Hematopoietic multipotent progenitor cell treated with erythropoietin and hydrocortisone succinate and interleukin-3 and kit ligand, for 8 days (in vitro differentiated cells): ENCODE results near the gene GRIN2A.
"Not testable (repeated sequence)": the region's sequence is repeated elsewhere in the genome, so short reads cannot be mapped to it uniquely, and the experiment has no call there.

Experiments used
- DNase-seq: peaks from one replicate; pipeline ENCODE4 v3.0.0-alpha.2; 2015

Gene GRIN2A

GRCh38 chr16:9908613-9909012 is 273.6 kb downstream of the GRIN2A start:
- DNase-seq, result no peak

- no peak for DNase-seq
These were observed 274.5 kb downstream of the GRIN2A start for GRCh38 chr16:9907752-9908151.

DNA sequence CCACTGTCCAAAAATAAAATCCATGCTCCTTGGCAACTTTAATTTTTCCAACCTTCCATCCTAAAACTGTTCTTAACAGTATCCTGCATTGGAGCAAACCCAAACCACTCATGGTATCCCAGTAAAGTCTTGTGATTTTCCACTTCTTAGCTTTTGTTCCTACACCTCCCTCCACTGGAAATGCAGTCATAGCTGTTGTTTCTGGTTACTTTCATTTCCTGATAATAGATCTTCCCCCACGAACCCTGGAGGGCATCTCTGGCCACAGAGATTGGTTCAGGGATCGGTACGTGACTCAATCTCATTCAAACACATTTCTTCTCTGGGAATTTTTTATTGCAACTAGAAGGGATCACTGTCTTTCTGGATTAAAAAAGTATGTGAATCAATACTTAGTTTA is 276.0 kb downstream of the GRIN2A start:
- no peak for DNase-seq

GRCh38 chr16:9904526-9904925 is 277.7 kb downstream of the GRIN2A start:
- DNase-seq, result no peak

DNA sequence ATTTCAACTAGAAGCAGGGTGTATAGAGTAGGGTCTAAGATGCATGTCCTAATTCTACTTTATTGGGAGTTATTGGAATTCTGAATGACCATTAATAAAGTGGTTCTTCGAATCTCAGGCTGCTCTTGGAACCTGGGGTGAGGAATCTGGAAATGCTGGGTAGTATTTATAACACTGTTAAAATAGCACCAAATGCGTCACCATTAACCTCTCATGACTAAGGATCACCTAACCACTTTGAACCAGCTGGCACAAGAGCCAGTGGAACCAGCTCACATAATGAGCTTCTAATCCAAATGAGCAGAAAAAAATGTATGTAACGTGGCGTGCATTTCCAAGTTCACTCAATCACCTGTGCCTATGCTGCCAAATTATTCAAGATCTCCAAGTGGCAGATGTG is 281.7 kb downstream of the GRIN2A start:
- DNase-seq, result no peak

GRCh38 chr16:9898555-9898954 is 283.7 kb downstream of the GRIN2A start:
- no peak for DNase-seq

DNA sequence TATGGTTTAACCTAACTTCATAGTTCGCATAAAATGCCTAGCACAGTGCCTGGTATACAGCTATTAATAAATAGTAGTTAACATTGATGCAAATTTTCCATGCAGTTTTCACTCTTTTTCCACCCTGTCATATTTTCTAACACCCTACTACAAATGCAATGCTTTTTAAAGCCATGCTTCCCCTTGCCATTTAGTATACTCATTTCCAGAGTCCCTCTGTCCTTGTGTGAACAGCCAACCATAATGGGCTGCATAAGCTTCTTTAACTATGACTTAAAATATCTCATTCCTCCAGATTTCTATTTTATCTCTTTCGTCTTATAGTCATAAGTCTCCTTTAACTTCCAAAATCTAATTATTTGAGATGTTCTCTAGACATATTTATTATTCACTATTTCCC is 284.1 kb downstream of the GRIN2A start:
- no peak for DNase-seq

DNA sequence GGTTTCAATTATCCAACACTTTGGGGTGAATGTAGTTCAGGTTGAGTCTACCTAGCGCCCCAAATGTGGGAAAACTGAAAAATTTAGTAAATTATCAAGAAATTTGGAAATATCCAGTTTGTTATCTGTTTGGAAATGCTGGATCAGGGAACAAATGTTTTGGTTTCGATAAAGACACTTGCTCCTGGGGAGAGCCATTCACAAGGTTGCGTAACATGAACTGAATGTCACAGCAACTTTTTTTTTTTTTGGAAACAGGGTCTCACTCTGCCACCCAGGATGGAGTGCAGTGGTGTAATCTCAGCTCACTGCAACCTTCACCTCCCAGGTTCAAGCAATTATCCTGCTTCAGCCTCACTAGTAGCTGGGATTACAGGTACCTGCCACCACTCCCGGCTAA is 286.4 kb downstream of the GRIN2A start:
- no peak for DNase-seq

DNA sequence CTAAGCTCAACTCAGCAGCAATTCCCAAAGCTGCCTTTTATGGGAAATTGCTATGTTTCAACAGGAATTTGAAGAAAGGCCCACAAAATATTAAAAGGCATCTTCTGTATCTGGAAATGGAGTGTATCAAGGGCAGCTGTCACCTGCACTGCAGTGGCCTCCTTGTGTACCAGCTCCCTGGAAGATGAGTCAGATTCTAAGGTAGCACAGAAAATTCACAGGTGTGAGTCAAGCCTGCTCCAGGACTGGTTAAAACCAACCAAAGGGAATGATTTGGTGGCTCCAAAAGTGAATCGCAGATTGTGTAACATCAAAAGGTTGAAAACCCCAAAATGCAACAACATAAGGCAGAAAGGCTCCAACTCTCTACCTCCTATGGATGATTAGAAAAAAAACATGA is 296.4 kb downstream of the GRIN2A start:
- no peak for DNase-seq

DNA sequence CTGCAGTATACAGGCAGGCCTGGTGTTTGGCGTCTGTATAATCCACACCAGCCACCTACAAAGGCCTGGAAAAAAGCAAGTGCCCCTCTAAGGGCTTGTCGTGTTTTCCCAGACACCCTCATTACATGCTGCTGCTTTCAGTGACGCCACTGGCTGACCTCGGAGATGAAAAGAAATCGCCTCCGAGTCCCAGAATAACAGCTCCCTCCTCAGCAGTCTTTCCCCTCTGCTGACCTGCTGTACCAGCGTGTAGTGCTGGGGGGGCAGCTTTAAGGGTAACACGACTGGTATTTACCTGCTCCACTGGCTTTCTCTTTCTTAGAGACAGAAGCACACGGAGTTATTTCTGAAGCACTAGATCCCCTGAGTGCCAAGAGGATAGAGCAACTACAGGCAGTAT is 296.8 kb downstream of the GRIN2A start:
- DNase-seq, result no peak

- DNase-seq, result not testable (repeated sequence)
These were observed 306.2 kb downstream of the GRIN2A start for GRCh38 chr16:9875981-9876380.

DNA sequence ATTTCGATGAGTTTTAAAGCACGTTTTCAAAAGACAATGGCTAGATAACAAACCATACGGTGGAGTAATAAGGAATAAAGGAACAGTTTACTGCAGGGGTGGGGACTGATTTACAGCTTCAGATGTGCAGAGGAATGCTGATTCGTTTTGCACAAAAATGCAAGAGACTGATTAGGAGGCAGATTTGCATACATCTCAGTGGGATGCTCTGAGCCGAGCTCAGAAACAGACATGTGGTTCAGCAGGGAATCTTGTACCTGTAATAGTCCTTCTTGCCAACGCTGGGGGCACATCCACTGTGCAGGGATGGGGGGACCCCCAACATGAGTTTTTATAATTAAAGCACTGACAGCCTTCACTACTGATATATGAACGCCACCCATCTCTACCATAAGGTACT is 308.0 kb downstream of the GRIN2A start:
- DNase-seq, result no peak

GRCh38 chr16:9870962-9871361 is 311.3 kb downstream of the GRIN2A start:
- no peak for DNase-seq

DNA sequence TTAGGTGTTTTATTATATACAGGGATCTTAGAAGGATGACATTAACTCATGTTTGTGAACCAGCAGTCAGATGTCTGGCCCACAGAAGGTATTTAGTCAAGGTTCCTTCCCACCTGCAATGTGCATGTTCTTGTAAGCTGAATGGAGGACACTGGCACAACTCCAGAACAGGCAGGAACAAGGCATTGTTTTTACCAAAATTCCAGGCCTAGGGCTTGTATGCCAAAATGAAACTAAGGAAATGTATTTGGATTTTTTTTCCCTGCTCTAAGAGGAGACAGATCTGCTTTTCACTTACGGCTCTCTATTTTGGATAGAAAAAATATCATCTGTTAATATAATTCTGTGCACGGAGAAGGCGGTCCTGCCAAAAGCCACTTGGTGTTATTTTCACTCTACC is 312.5 kb downstream of the GRIN2A start:
- DNase-seq, result no peak

DNA sequence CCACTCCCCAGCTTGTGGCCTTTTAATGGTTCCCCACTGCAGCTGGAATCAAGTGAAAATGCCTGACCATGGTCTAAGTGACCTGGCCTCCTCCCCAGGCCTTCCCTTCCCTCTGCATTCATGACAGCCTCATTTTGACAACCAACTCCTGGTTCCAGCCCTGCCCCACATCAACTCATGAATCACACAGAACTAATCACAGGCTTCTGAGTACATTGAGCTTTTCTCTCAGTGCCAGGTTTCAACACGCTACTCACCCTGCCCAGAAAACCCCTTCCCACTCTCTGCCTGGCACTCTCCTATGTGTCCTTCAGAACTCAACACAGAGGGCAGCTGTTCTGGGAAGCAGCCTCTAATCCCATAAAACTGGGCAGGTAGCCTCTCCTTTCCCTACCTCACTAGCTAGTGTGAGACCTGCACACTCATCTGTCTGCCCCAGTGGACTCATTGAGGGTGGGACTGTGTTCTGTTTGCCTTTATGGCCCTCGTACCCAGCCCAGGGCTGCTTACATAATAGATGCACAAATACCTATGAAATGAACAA is 313.6 kb downstream of the GRIN2A start:
- no peak for DNase-seq

DNA sequence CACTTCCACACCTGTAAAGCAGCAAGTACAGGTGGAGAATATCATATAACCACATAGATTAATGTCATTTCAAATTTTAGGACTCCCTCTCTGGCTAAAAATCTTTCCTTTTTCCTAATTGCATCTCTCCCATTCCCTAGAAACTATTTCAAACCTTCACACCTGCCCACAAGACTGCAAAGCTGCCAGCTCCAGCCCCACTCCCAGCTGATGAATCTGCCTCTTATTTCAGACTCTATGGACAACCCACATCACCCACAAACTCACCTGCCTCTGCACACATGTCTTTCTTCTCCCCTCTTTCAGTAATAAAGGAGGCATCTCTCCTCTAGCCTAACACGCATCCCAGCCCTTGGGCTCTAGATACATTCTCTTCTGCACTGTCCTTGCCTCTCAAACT is 315.1 kb downstream of the GRIN2A start:
- no peak for DNase-seq

GRCh38 chr16:9864461-9864860 is 317.8 kb downstream of the GRIN2A start:
- DNase-seq, result no peak

GRCh38 chr16:9862327-9862726 is 319.9 kb downstream of the GRIN2A start:
- no peak for DNase-seq

DNA sequence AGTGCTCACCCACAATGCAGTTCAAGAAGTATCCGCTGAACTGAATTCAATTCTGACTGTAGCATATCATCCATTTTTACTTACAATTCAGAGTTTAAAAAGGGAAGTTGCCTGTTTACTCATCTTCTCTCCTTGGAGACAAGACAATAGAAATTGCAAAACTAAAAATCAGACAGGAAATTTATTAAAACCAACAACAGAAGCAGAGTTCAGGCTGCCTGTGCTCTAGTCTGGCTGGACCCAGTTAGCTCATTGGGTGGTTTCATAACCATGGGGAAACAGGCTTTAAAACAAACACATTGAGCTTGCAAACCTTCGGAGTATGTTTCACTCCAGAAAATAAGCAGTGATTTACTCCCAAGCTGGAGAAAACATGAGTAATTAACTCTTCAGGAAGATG is 321.4 kb downstream of the GRIN2A start:
- DNase-seq, result no peak

- no peak for DNase-seq
These were observed 322.4 kb downstream of the GRIN2A start for GRCh38 chr16:9859701-9860327.

GRCh38 chr16:9854675-9855074 is 327.6 kb downstream of the GRIN2A start:
- DNase-seq, result no peak

GRCh38 chr16:9852003-9852402 is 330.2 kb downstream of the GRIN2A start:
- no peak for DNase-seq

DNA sequence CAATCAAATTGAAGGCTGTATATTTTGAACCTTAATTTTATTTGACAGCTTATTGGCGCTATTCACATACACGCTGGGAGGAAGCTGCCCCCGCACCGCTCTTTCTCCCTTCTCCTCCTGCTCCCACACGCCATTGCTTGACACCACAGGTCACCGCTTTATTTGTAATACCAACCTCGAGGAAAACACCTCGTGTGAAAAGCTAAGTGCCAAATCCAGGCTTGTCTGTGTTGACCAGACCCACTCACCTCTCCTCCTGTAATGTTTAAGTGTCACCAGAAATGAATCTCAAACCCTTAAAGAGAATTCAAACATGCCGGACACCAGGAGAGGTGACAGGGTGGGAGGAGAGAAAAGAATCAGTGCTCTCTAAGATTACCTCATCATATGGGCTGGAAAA is 331.4 kb downstream of the GRIN2A start:
- no peak for DNase-seq

DNA sequence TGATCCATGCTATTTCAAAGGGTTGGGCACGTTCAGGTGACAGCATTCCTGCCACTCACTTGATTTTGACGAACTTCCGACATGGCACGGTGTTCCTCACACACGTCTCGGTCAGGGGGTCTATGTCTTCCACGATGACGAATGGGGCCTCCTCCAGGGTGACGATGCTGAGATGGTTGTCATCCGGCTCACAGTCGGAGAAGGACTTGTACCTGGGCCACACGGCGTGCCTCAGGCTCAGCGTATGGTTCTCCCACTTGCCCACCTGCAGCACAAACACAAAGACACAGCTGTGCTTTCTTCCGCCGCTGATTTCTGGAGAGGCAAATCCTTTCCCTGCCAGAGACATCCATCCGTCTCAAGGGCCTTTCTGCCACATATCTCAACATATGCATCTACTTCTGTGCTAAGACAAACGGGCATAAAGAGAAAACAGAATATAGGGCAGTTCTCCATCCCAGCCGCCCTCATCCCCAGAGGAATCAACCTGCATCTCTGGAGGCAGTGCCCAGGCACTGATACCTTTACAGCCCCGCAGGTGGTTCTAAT is 332.5 kb downstream of the GRIN2A start:
- DNase-seq, result no peak

DNA sequence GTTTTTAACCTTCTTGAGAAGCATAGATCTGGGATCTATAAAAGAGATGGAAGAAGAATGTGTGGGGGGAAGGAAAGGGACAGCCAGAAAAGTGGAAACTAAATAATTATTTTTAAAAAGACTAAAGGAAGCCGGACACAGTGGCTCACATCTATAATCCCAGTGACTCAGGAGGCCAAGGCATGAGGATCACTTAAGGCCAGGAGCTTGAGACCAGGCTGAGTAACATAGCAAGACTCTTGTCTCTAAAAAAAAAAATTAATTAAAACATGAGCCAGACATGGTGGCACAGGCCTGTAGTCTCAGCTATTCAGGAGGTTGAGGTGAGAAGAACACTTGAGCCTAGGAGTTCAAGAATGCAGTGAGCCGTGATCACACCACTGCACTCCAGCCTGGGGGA is 335.1 kb downstream of the GRIN2A start:
- no peak for DNase-seq
